NCI-H69 (cell line): Measurements from ENCODE around the gene CAPS2.
"Not testable (repeated sequence)": the region's sequence is repeated elsewhere in the genome, so short reads cannot be mapped to it uniquely, and the experiment has no call there.

Source experiments
- DNase-seq: peaks from one replicate; lab custom pipeline; 2025; lab: John Stamatoyannopoulos, UW

The CAPS2 gene

DNA sequence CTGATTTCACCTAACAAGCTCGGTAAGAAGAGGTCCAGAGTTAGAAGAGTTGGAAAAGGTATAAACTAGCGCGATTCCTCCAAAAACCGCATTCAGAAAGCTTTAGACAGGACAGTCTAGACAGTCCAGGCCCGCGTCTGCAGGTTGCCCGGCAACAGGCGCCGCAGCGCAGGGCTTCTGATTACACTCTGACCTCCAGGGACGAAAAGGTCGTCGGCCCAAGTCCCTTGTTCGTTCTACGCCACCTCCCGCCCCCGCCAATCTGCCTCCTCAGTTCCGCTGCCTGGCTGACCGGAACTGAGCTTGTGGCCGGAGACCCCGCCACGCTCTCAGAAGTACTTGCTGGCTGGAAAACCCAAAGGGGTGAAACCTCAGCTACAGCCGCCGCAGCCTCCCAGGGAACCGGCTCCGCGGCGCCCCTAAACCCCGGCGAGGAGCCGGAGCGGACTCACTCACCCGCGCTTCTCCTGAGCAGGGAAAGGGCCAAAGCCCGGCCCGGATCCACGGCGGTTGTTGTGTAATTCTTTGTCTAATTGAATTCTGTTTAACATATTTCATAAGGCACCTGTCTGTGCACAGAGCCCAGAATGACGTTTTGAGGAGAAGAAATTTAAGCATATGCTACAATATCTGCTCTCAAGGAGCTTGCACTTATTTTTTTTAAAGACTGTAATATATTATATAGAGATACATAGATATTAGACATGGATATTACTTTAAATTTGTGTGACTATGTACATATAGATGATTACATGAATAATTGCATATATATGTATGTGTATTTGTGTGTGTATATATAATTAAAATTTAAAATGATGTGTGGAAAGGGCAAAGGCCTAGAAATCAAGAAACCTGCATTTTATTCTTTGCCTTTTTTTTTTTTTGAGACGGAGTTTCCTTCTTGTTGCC, at the start of gene CAPS2:
Gene CAPS2 (minus strand): TSS at position 407 of the 909 bp plus-strand sequence. CDS start 3,826 bp downstream, outside the sequence.
- DNase-seq, result peak; percentile 88

DNA sequence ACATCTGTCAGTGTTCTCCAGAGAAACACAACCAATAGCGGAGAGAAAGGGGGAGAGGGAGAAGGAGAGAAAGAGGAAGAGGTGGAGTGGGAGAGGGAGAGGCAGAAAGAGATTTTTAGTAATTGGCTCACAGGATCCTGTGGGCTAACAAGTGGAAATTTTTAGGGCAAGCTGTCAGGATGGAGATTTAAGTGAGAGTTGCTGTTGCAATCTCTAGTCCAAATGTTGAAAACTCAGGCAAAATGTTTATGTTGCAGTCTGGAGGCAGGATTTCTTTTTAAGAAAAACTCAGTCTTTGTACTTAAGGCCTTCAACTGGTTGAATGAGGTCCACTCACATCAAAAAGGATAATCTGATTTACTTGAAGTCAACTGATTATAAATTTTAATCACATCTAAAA, 48.2 kb upstream of the CAPS2 start:
- no peak for DNase-seq

DNA sequence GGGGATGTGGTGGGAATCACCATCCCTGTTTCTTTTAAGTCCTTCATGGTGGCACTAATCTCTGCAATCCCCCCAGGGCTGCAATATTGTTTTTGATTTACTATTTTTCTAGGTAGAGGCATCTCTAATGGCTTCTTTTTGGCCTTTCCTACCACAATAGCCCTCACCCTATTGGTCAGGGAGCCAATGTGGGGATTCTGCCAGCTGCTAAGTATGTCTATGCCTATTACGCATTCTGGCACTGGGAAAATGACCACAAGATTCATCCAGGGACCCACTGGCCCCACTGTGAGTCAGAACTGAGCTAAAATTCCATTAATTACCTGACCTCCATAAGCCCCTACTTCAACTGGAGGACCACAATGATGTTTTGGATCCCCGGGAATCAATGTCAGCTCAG, 44.8 kb upstream of the CAPS2 start:
- DNase-seq, result no peak

DNA sequence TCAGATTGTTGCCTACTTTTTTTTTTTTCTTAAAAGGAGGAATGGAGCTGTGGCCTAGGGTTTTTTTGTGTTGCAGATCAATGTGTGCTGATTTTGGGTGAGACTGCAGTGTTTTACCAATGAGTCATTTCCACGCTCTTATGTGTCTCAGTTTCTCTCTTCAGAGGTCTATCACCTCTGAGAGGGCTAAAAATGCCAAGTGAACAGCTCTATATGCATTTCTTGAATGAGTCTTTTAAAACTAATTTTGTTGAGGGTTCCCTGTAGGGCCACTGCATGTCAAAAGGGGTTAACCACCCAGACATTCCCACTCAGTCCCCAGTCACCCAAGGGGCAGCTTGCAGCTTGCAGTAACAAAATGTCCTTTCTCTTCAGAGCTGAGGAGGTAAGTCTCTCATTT, 36.5 kb upstream of the CAPS2 start:
- no peak for DNase-seq

DNA sequence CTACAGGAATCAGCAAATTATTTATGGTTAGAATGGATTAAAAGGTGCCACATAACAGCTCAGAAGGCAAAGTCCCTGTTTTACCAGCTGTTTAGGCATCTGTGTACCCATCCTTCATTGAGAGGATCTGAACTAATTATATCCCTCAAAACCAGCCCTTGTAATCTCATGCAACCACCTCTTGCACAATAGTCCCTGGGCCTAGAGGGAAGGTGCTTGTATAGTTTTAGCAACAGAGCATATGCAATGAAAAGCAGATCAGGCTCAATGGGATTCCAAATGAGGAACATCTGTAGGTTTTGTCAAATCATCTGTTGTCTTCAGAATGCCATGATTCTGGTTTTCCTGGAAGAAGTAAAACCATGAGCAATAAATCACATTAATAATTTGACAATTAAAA, 34.8 kb upstream of the CAPS2 start:
- peak; percentile 17 for DNase-seq

DNA sequence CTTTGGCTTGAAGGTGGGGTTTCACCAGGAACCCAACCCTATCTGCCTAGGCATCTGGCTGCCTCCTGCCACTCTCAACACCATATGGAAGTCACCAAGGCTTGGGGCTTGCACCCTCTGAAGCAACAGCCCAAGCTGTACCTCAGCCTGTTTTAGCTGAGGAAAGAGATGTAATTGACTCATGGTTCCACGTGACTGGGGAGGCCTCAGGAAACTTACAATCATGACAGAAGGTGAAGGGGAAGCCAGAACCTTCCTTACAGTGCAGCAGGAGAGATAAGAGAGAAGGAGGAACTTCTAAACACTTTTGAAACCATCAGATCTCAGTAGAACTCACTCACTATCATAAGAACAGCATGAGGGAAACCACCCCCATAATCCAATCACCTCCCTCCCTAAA, 31.3 kb upstream of the CAPS2 start:
- no peak for DNase-seq

DNA sequence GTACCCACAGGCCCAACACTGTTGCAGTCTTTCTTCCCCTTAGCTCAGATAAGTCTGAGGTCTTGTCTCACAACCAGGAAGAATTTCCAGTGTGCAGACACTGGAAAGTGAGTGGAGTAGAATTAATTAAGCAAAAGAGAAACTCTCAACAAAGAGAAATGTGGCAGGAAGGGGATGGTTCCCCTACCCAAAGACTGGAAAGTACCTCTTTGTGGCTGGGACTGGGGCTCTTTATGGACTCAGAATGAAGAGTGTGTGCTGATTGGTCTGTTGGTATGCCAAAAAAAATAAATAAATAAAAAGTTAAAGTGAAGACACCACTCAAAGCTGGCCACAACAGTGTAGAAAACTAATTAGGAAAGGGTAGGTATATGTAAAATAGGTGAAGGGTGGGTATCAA, 30.8 kb upstream of the CAPS2 start:
- no peak for DNase-seq

DNA sequence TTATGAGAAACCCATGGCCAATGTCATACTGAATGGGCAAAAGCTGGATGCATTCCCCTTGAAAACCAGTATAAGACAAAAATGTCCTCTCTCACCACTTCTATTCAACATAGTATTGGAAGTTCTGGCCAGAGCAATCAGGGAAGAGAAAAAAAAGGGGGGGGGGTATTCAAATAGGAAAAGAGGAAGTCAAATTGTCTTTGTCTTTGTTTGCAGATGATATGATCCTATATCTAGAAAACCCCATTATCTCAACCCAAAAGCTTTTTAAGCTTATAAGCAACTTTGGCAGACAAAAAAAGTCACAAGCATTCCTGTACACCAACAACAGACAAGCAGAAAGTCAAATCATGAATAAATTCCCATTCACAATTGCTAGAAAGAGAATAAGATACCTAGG, 23.9 kb upstream of the CAPS2 start:
- no peak for DNase-seq

DNA sequence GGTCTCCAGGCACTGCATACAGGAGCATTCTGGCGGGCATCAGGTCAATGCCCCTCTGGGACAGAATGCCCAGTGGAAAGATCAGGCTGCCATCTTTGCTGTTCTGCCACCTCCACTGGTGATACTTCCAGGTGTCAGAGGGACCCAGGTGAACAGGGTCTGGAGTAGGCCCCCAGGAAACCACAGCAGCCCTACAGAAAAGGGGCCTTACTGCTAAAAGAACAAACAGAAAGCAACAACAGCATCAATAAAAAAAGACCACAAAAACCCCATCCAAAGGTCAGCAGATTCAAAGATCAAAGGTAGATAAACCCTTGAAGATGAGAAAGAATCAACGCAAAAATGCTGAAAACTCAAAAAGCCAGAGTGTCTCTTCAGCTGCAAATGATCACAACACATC, 20.3 kb upstream of the CAPS2 start:
- no peak for DNase-seq

DNA sequence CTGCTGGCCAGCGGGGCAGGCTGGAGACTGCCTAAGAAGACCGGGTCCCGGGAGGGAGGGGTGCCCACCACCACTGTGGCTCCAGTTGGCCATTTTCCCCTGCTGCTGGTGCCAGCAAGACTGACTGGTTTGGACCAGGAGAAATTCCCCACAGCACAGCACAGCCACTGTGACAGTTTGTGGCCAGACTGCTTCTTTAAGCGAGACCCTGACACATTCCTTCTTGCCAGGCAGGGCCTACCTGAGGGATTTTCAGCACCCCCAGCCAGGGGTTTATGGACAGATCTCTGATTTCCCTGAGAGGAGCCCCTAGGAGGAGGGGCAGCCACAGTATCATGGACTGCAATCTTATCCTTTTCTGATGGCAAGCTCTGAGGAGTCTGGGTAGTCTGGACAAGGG, 19.8 kb upstream of the CAPS2 start:
- DNase-seq, result no peak

DNA sequence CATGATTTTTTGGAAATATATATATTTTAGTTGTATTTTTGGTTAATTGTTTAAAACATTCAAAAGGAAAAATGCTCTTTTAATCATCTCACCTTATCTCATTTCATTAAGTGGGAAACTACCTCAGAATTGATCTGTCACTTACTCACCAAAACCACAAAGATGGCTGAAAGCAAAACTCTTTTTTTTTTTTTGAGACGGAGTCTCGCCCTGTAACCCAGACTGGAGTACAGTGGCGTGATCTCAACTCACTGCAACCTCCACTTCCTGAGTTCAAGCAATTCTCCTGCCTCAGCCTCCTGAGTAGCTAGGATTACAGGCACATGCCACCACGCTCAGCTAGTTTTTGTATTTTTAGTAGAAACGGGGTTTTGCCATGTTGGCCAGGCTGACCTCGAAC, 16.1 kb upstream of the CAPS2 start:
- not testable (repeated sequence) for DNase-seq

DNA sequence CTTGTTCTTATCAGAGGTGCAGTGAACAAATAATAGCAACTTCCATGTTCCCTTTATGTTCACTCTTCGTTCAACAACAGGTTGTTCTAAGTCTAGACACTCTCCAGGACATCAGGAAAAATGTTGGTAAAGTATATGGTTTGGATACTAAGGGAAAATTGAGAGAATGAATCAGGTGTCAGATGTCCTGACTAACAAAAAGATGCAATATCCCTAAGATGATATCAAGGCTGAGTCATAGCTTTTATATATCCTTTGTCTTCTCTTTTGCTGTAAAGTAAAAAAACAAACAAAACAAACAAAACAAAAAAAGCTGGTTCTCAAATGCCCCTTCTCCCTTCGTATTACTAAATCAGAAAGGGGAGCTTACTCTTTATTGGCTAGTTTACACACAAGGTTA, 15.4 kb upstream of the CAPS2 start:
- DNase-seq, result peak; percentile 4

DNA sequence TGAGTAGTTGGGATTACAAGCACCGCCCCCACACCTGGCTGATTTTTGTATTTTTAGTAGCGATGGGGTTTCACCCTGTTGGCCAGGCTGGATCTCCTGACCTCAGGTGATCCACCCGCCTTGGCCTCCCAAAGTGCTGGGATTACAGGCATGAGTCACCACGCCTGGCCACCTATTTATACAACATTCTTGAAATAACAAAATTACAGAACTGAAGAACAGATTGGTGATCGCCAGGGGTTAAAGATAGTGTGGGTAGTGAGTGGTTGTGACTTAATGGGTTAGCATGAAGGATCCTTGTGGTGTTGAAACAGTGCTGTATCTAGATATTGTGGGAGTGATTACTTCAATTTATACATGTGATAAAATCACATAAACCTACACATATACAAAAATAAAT, 11.7 kb upstream of the CAPS2 start:
- no peak for DNase-seq

DNA sequence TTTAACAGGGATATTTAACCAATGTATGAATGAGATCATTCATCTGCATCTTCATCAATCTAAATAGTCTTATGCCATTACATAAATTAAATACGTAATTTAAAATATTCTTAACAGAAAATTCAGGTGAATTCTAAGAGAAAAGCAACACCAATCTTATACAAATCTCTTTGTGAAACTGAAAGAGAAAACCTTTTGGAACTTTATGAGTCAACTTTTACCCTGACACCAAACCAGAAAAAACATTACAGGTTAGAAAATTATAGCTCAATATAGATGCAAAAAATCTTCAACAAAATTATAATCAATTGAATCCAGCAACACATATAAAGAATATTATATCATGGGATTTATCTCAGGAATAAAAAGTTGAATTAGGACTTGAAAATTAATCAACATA, 7.8 kb upstream of the CAPS2 start:
- no peak for DNase-seq

DNA sequence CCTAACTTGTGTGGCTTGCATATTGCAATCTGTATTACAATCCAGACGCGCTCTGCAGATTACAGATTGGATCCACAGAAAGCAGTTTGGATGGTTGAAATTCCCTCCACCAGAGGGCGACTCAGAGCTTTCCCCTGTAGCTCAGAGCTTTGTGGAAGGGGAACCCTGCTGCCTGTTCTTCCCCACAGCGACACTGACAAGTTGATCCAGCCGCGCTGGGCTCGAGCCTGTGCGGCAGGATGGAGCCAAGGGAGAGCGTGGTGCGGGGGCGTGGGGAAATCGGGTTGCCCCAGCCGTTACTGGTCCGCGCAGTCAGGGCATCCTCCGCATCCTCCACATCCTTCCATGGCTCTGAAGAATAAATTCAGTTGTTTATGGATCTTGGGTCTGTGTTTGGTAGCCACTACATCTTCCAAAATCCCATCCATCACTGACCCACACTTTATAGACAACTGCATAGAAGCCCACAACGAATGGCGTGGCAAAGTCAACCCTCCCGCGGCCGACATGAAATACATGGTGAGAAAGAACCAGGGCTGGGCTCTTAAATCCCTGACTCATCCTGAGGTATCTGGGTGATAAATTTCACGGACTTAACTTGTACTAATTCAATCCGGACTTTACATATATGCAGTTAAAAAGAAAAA, 4.4 kb upstream of the CAPS2 start, which contains the start of gene GLIPR1L1:
Gene GLIPR1L1 (plus strand): TSS at position 287 of the 647 bp plus-strand sequence. CDS start 59 bp downstream, at position 346.
- peak; percentile 89 for DNase-seq

DNA sequence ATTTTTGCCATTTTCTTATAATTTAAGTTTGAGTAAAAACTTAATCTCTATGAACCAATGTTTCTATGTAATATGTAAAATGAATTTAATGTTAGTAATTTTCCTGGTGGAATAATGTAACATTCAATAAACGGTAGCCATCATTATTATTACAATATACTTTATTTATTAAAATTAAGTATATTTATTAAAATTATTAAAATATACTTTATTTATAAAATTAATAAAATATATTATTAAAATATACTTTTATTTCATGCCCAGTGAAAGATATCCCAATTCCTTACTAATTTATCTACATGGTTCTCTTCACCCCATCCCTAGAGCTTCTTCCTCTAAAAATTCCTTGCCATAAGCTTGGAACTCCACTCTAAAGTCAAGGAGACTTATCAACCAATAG, 2.5 kb downstream of the CAPS2 start:
- DNase-seq, result no peak

DNA sequence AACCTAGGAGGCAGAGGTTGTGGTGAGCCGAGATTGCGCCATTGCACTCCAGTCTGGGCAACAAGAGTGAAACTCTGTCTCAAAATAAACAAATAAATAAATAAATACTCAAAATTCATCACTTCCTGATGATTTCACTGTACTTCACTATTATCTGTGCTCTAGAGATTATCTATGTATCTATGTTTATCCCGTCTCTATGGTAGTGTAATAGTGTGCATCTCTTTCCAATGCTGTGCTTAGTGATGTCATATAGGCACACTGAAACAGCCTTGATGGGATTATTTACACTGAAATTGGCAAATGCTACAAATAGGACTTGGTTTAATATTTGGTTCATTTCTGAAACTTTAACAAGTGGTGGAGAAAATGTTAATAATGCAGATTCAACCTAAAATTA, 6.5 kb downstream of the CAPS2 start:
- DNase-seq, result no peak

DNA sequence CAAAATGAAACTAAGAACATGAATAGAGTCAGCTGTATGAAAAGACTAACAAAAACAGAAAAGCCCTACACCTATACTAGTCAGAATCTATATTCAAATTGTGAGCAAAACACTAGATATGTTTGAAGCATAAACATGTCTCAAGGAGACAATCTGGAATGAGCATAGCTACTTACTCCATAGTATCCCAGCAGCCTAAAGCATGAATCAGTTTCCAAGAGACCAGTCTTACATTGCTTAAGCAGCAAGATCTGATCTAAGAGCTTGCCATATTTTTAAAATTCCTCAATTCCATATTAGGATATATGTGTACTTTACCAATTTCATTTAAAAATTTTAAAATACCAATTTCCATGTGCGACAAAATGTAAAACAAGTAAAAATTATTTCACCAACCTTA, 7.7 kb downstream of the CAPS2 start:
- DNase-seq, result no peak

DNA sequence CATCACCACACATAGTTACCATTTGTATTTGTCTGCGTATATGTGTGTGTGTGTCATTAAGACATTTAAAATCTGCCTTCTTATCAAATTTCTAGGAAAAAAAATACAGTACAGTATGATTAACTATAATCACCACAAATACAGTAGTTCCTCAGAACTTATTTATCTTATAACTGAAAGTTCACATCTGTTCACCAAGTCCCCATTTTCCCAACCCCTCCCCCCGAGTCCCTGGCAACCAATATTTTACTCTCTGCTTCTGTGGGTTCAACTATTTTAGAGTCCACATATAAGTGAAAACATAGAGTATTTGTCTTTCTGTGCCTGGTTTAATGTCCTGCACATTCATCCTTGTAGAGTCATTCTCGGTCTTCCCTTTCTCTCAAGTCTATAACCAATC, 12.3 kb downstream of the CAPS2 start:
- no peak for DNase-seq

DNA sequence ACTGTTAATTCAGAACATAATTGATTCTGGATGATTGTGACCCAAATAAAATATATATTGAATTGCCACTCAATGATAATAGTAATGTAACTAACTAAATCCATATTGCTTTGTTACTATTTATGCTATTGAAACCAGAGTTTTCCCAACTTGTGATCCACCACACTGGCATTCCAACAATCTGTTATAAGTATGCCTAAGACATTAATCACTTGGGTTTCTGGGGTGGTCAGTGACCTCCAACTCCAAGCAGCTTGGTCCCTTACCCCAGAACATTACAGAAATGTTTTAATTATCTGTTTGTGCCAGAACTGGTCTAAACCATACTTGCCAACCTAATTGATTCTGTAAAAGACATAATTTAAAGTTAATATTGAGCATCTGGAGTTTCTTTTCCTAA, 14.6 kb downstream of the CAPS2 start:
- no peak for DNase-seq

DNA sequence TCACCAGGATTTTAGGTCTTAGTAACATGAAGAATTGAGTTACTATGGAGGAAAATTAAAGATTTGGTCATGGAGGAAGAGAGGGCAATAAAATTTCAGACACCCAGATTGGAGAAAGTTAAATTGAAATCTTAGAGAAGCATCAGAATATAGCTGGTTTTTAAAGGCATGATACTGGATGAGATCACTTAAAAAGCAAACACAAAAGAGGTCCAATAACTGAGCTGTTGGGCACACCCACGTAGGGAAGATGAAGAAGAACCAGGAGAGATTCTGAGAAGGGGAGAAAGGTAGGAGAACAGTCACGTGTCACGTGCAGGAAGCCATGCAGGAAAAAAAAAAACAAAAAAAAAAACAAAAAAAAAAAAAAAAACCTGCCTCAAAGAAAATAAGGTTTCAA, 18.8 kb downstream of the CAPS2 start:
- DNase-seq, result no peak

DNA sequence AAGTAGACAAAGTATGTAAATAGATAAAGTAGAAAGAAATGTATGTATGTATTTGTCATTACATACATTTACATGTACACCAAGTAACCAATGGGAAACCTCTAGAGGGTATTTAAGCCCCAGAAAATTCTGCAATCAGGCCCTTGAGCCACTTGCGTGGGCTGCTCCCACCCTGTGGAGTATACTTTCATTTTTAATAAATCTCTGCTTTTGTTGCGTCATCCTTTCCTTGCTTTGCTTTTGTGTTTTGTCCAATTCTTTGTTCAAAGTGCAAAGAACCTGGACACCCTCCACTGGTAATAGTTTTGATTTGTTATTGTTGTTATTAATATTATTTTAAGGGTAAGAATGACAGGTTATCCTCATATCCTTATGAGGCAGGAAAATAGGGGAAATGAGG, 21.8 kb downstream of the CAPS2 start:
- DNase-seq, result no peak
